GM20000 (cell line): ENCODE measurements around the gene PTPRR.

Experiments
- DNase-seq: peaks from one replicate; pipeline ENCODE4 v3.0.0; 2012; ENCODE audit warnings: low spot score
- CTCF ChIP-seq: IDR thresholded peaks from 2 replicates; pipeline ENCODE4 v1.5.1; 2012; ENCODE audit warnings: mild to moderate bottlenecking, control low read depth; ENCODE audit errors: extremely low read depth, missing control alignments

Gene PTPRR

GRCh38 chr12:70929029-70929428, 8.5 kb upstream of the PTPRR start:
- DNase-seq, result no peak
- TF ChIP-seq CTCF, result no peak

GRCh38 chr12:70928071-70928470, 7.5 kb upstream of the PTPRR start:
- no peak for TF ChIP-seq CTCF
- no peak for DNase-seq

DNA sequence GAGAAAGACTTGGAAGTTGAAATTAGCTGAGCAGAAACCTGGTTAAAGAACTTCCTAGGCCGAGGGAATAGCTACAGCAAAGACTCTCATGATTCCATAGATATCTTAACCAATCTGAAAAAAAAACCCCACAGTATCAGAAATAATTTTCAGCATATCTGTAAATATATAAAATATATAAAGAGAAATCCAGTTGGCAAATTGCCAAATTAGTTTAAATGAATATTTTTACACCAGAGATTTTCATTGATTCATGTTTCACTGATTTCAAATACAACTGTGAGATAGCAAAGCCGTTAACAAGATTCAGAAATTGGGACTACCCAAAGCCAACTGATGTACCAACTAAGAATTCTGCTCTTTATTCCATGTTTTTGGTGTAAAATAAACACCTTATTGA, 6.8 kb upstream of the PTPRR start:
- DNase-seq, result no peak
- no peak for TF ChIP-seq CTCF

DNA sequence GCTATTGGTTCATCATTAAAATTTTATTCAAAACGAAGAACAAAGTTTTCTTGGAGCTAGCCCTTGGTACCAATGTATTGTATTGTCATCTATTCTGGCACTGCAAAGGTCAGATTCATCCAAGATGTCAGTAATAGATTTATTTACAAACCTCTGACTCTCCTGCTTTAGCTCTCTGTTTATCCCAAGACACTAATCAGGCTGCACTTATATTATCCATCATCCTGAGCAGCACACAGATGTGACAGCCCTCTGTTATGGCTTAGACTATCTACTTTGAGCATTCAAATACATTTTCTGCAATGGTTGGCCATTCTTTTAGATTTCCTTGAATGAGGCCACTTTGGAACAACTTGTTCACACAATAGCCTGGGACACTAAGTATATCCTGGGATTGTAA, 5.0 kb upstream of the PTPRR start:
- no peak for TF ChIP-seq CTCF
- DNase-seq, result no peak

- DNase-seq, result no peak
- no peak for TF ChIP-seq CTCF
Observed at GRCh38 chr12:70920891-70921290, 353 bp upstream of the PTPRR start.

GRCh38 chr12:70919597-70920035, 922 bp downstream of the PTPRR start:
- no peak for DNase-seq
- no peak for TF ChIP-seq CTCF

GRCh38 chr12:70919176-70919575, 1.4 kb downstream of the PTPRR start:
- no peak for DNase-seq
- no peak for TF ChIP-seq CTCF
